ENCODE results near the gene TEKT5.

GRCh38 chr16:10741844-10742243 is 47.1 kb upstream of the TEKT5 start:
- TF ChIP-seq CTCF (IDR thresholded peaks at IDR 0.05; ENCODE audit: low read length) (no peak), EZH2phosphoT487 (IDR thresholded peaks at IDR 0.05; ENCODE audit: low read length) (no peak), EZH2 (optimal IDR thresholded peaks at IDR 0.05; ENCODE audit: low read depth, low read length) (no peak)
